GM18498 (cell line): ENCODE data around the gene ZNF597.
"Not testable (repeated sequence)": the region's sequence is repeated elsewhere in the genome, so short reads cannot be mapped to it uniquely, and the experiment has no call there.

Experiments
- ATAC-seq: cut with Tn5 transposase; IDR thresholded peaks from one replicate; pipeline ENCODE4 v1.9.1; 2021; ENCODE audit warnings: mild to moderate bottlenecking, moderate library complexity; ENCODE audit not compliant: unreplicated experiment

ZNF597 gene

DNA sequence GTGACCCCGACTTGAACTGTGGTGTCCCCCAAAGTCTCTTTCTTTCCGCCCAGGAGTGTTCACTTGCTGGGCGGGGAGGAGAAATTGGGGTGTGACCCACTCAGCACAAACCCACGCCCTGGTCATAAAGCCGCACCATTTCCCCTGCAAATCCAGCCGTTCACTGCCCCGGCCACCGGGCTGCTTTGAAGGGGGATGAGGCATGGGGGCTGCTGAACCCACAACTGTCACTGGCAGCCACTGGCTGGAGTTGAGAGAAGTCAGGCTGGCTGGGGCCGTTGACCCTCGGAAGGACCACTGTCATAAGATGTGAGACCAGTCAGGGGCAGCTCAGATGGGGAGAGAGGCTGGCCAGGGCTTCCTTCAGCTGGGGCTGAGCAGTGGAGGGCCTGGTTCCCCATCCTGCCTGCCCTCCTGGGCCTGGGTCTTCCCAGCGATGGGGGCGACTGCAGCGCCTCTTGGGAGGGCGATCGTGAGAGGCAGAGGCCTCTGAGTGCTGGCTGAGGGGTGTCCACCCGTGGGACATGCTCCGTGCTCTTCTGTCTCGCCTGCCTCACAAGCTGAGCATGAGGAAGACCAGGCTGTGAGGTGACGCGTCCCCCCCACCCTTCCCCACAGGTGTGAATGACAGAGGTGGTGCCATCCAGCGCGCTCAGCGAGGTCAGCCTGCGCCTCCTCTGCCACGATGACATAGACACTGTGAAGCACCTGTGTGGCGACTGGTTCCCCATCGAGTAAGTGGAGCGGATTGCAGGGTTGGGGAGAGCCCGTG lies 32.5 kb upstream of the ZNF597 start:
- ATAC-seq = no peak

DNA sequence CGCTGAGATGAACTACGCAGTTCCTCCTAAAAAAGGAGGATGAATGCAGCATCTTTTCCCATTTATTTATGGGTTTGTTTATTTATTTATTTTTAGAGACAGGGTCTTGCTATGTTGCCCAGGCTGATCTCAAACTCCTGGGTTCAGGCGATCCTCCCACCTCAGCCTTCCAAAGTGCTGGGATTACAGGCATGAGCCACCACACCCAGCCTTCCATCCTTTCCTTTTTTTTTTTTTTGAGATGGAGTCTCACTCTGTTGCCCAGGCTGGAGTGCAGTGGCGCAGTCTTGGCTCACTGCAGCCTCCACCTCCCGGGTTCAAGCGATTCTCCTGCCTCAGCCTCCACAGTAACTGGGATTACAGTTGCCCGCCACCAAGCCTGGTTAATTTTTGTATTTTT lies 31.6 kb upstream of the ZNF597 start:
- not testable (repeated sequence) for ATAC-seq

DNA sequence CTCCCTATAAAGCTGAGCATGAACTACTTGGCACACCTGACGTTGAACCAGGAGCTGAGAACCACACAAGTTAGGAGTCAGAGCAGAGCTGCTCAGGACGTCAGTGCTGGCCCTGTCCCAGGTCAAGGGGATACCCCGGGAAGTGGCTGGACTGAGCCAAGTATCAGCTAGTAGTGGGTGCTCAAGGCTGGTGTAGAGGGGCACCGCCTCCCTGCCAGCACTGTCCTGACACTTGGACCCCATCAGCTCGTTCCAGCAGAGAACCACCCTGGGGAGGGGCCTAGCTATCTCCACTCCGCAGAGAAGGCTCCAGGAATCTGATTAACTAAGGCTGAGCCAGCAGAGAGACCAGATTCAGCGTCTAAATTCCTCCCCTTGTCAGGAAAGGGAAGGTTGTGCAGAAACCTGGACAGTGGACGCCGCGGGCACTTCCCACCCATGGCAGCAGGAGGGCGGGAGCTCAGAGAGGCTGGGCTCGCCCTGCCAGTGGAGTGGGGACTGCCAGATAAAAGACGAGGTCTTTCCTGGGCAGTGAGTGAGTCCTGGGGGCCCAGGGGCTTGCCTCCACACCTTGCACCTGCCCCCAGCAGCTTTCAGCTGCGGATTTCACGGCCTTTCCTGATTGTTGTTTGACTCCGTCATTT lies 31.0 kb upstream of the ZNF597 start:
- ATAC-seq = no peak

- ATAC-seq = not testable (repeated sequence)
Observed at GRCh38 chr16:3473596-3473943, 30.3 kb upstream of the ZNF597 start.

GRCh38 chr16:3472878-3473595 lies 29.7 kb upstream of the ZNF597 start:
- ATAC-seq = no peak

GRCh38 chr16:3471518-3472176 lies 28.3 kb upstream of the ZNF597 start:
- no peak for ATAC-seq

DNA sequence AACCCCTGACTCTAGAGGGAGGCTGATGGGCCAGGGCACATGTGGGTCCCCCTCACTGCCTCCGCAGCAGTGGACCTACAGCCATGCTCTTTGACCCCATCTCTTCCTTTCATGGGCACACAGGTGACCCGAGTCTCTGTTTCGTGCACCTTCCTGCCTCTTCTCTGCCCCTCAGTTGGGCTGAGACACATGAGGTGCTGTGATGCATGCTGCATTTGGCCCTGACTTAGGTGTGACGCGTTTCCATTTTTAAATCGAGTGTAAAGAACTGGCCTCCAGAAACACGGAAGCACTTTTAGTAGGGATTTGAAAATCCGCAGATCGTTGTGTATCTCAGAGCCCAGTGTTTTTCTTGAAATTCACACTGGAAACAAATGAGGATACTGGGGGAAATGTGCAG lies 27.4 kb upstream of the ZNF597 start:
- ATAC-seq = no peak

- ATAC-seq = no peak
Observed at GRCh38 chr16:3469736-3470135, 26.4 kb upstream of the ZNF597 start.

GRCh38 chr16:3468501-3468900 lies 25.2 kb upstream of the ZNF597 start:
- ATAC-seq = no peak

- ATAC-seq = no peak
Observed at GRCh38 chr16:3467921-3468320, 24.6 kb upstream of the ZNF597 start.

DNA sequence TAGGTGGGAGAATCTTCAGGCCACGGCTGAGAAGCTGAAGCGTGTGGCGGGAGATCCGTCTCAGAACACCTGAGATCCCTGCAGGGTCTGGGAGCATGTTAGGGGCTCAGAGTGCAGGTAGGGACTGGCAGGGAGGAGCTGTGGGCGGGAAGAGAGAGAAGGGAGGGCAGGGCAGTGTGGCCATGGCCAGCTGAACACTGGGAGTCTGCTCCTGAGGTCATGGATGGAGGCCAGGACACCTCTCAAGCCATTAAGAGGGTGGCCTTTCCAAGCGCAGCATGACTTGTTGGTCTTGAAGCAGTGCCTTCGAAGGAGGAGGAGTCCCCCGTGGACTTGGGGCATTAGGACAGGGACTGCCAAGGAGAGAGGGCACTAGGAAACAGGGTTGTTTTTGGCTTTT lies 23.9 kb upstream of the ZNF597 start:
- no peak for ATAC-seq

GRCh38 chr16:3465911-3466584 lies 22.7 kb upstream of the ZNF597 start:
- ATAC-seq = no peak

DNA sequence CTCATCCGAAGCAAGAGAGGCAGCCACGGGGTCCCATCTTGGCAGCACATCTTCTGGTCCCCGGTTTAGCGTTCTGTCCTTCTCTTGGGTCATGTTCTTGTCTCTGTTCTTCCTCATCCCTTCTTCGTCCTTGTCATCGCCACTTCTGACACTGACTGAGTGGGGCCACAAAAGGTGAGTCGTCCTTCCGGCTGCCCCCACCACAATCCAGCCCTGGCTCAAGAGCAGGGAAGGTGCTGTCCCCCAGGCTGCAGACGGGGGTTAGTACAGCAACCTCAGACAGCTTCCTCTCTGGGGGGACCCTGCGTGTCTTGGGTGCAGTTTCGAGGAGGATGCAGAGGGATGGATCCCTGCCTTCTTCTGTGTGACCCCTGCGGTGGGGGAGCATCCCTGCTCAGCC lies 22.0 kb upstream of the ZNF597 start:
- no peak for ATAC-seq

DNA sequence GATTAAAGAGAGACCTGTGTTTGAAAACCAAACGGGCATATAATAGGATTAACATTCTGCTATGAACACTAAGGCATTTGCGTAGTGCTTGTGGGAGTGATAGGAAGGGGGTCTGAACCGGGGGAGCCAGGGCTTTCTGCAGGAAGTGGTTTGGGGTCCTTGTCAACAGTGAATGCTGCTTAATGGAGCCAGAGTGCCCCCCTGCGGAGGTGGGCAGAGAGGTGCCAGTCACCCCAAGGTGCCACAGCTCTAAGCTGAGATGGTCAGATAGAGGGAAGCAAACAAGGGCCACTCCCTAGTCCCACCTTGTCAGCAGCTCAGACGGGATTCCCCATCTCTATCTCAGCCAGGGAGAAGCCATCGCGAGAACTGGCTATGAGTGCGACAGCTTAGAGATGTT lies 17.8 kb upstream of the ZNF597 start:
- ATAC-seq = no peak

DNA sequence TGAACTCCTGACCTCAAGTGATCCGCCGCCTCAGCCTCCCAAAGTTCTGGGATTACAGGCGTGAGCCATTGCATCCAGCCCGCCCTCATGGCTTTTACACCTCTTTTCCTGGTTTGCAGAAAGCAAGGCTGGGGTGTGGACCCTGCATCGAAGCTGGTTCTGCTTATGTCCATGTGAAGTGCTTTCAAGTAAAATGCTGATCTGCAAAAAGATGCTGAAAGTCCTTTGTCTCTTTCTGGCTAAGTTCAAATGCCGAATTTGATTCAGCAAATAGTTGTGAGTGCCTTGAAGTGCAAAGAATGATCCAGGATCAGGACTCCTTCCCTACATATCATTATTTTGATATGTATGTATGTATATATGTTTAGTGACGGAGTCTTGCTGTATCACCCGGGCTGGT lies 17.3 kb upstream of the ZNF597 start:
- ATAC-seq = no peak

DNA sequence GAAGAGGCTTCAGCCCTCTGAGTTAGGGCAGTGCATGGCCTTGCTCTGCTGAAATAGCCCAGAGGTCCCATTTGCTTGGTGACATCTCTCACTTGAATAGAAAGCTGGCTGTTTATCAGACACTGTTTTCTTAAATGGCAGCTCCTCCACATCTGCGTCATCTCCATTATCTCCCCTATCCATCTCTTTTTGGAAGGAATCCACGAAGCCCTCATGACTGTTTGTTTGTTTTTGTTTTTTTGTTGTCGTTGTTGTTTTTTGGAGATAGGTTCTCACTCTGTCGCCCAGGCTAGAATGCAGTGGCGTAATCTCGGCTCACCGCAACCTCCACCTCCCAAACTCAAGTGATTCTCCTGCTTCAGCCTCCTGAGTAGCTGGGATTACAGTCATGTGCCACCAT lies 16.8 kb upstream of the ZNF597 start:
- no peak for ATAC-seq

DNA sequence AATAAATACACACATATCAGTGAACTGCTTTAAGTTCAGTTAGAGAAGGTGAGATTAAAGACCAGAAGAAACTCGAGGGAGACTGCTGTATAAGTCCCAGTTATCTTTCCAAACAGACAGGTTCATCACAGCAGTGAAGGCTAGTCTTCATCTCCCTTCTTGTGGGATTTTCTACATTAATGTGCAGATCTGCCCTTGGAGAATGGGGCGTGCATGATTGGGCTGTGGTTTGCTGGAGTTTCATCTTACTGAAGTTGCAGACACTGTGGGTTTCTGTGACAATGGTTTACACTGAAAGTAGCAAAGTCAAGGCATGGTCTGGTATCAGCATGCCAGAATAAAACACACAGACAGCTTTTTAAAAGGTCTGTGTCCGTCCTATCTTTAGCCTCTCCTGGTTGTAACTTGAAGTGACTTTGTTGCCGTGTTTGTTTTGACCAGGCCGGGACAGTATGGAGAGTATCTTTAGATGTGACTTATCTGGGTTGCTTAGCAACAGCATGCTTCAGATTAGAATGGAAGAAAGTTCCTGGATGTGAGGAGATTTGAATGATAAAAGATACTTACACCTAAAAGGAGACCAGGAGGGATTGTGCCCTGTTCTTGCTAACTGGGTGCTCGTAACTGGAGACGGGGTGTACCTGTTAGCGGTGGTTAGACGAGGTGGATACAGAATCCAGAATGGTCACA lies 16.2 kb upstream of the ZNF597 start:
- ATAC-seq = no peak

DNA sequence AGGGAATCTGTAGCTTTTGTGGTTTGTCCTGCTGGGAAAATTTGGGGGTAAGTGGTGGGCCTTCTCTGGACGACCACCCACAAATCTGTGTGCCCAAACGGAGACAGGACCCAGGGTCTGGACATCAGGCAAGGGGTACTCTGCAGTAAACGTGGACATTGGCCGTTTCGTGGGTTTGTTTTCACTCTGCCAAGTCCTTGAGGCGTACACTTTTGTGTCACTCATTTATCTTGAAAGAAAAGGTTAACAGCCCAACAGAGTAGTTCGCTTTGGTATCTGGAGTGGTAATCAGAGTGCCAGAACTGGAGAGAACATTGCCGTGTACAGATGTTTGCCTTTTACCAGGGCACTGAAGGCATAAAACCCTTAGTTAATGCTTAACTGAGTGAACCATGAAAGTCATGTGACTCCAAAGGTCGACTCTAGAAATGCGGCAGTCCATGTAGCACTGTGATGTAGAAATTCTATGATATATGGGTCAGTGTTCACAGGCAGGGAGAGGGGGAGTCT lies 15.6 kb upstream of the ZNF597 start:
- no peak for ATAC-seq

DNA sequence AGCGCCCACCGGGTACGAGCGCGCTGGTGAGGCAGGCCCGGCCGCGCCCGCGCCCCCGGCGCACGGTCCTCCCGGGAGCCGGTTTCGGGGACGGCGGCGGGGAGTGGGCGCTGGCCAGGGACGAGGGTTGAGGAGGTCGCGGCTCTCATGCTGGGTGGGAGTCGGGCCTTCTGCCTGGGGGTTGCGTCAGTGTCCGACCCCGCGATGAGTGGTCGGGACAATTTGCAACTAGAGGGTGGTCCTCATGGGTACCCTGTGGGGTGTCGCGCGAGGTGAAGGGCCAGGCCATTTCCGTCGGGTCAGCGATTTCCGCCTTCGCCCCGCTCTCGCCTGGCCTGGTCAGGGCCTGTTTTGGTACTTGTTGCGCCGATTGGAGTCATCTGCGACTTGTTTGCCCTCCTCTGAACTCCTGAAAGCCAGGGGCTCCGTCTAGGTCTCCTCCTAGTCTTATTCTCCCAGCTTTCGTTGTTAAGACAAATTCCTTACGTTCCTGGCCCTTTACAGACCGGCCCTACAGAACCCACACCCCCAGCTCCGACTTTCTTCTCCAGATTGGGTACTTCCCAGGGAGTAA lies 15.1 kb upstream of the ZNF597 start:
- ATAC-seq = no peak
